Measurements from ENCODE around the gene PCDH9. TPM values are rescaled to one million over a fixed set of nuclear protein-coding genes. Genes with fewer than 3 reads are reported as not detected.

PCDH9 gene
- polyA plus RNA-seq, 3 donors = 0.03 TPM; not detected in 1

GRCh38 chr13:67004511-67004910 lies 225.6 kb downstream of the PCDH9 start:
- DNase-seq = no peak
- Histone ChIP-seq H3K27me3 (ENCODE audit: control insufficient read depth in 2 of 2, insufficient read depth in 2 of 2, low read length in 2 of 2) (no peaks in the 10 kb centered on the region), H3K4me1 (ENCODE audit: control insufficient read depth in 1 of 2, insufficient read depth in 2 of 2, low read length in 2 of 2) (no peaks in the 10 kb centered on the region), H3K9ac (ENCODE audit: insufficient read depth, low read length, poor library complexity, severe bottlenecking) (no peak overlapping the region), H3K27ac (ENCODE audit: low read depth in 1 of 2, low read length in 2 of 2) (no peak overlapping the region), H3K9me3 (replicated peaks in 1 of 2; ENCODE audit: control insufficient read depth in 1 of 2, insufficient read depth in 1 of 2, low read length in 2 of 2) (peaks cover 0 to 3% of the 10 kb centered on the region in 2 donors), H4K20me1 (ENCODE audit: insufficient read depth, low read length) (no peaks in the 10 kb centered on the region), H3K36me3 (replicated peaks in 1 of 2; ENCODE audit: control insufficient read depth in 1 of 2, insufficient read depth in 2 of 2, low read length in 2 of 2) (no peaks in the 10 kb centered on the region), H3K79me2 (ENCODE audit: insufficient read depth, low read length) (no peaks in the 10 kb centered on the region), H3K4me3 (replicated peaks in 1 of 3; ENCODE audit: low read depth in 2 of 3, low read length in 3 of 3) (no peak overlapping the region), H3K4me2 (replicated peaks; ENCODE audit: extremely low read depth, low read length, poor library complexity, severe bottlenecking) (no peak overlapping the region), H2AFZ (ENCODE audit: insufficient read depth, low read depth, low read length, poor library complexity, severe bottlenecking) (no peak overlapping the region)
- Mint-ChIP-seq H3K36me3 (no peaks in the 10 kb centered on the region), H3K27ac (no peak overlapping the region), H3K9me3 (peaks cover 0 to 5% (median 2%) of the 10 kb centered on the region in 7 donors), H3K27me3 (ENCODE audit: low read depth in 3 of 3) (no peaks in the 10 kb centered on the region), H3K4me3 (no peak overlapping the region), H3K4me1 (no peaks in the 10 kb centered on the region)
- WGBS (ENCODE audit: insufficient coverage) = no CpG with 5 or more reads among the region's 1 CpG
- TF ChIP-seq CTCF (IDR thresholded peaks at IDR 0.05) = no peak
- intact Hi-C loops (cut with micrococcal nuclease) = no loop called here

- H3K4me1 Mint-ChIP-seq = no peaks in the 10 kb centered on the region
- no peaks in the 10 kb centered on the region for H3K27me3 Mint-ChIP-seq (ENCODE audit: low read depth in 3 of 3)
- H3K27me3 ChIP-seq (ENCODE audit: control insufficient read depth in 2 of 2, insufficient read depth in 2 of 2, low read length in 2 of 2) = no peaks in the 10 kb centered on the region
- intact Hi-C loops (cut with micrococcal nuclease) = no loop called here
- no peaks in the 10 kb centered on the region for H3K36me3 ChIP-seq (replicated peaks in 1 of 2; ENCODE audit: control insufficient read depth in 1 of 2, insufficient read depth in 2 of 2, low read length in 2 of 2)
- no peak overlapping the region for H3K4me2 ChIP-seq (replicated peaks; ENCODE audit: extremely low read depth, low read length, poor library complexity, severe bottlenecking)
- TF ChIP-seq CTCF (IDR thresholded peaks at IDR 0.05) = no peak
- no peaks in the 10 kb centered on the region for H3K4me1 ChIP-seq (ENCODE audit: control insufficient read depth in 1 of 2, insufficient read depth in 2 of 2, low read length in 2 of 2)
- H3K27ac ChIP-seq (ENCODE audit: low read depth in 1 of 2, low read length in 2 of 2) = no peak overlapping the region
- H3K4me3 Mint-ChIP-seq = no peak overlapping the region
- no peaks in the 10 kb centered on the region for H3K79me2 ChIP-seq (ENCODE audit: insufficient read depth, low read length)
- H4K20me1 ChIP-seq (ENCODE audit: insufficient read depth, low read length) = no peaks in the 10 kb centered on the region
- DNase-seq = no peak
- H3K36me3 Mint-ChIP-seq = no peaks in the 10 kb centered on the region
- H3K9me3 ChIP-seq (replicated peaks in 1 of 2; ENCODE audit: control insufficient read depth in 1 of 2, insufficient read depth in 1 of 2, low read length in 2 of 2) = peaks cover 0 to 3% of the 10 kb centered on the region in 2 donors
- no peak overlapping the region for H3K9ac ChIP-seq (ENCODE audit: insufficient read depth, low read length, poor library complexity, severe bottlenecking)
- H2AFZ ChIP-seq (ENCODE audit: insufficient read depth, low read depth, low read length, poor library complexity, severe bottlenecking) = no peak overlapping the region
- peaks cover 0 to 5% (median 2%) of the 10 kb centered on the region in 7 donors for H3K9me3 Mint-ChIP-seq
- no peak overlapping the region for H3K4me3 ChIP-seq (replicated peaks in 1 of 3; ENCODE audit: low read depth in 2 of 3, low read length in 3 of 3)
- WGBS (ENCODE audit: insufficient coverage) = no CpG with 5 or more reads among the region's 7 CpGs
- no peak overlapping the region for H3K27ac Mint-ChIP-seq
Measured at GRCh38 chr13:67003743-67004142, 226.4 kb downstream of the PCDH9 start.
